Activated T-cell treated with anti-CD3 and anti-CD28 coated beads, Interleukin-2, amount 50 U/mL, for 4 hours (primary cell): Measurements from ENCODE around the gene CISD3. TPM values are rescaled to one million over a fixed set of nuclear protein-coding genes. Genes with fewer than 3 reads are reported as not detected.

Source experiments
- ATAC-seq, 2 donors: fragments of 200-7000 bp; cut with Tn5 transposase; one replicate each; pipeline ENCODE4 v1.10.0; 2021
- DNase-seq: peaks from one replicate; pipeline ENCODE4 v3.0.0-alpha.2; 2020
- H3K27me3 Mint-ChIP-seq: one replicate; pipeline ENCODE4 v1.8.0; 2021; ENCODE audit warnings: low read depth, mixed read lengths
- H3K36me3 Mint-ChIP-seq: one replicate; pipeline ENCODE4 v1.8.0; 2022; ENCODE audit warnings: mixed read lengths; ENCODE audit not compliant: insufficient read depth
- H3K4me1 Mint-ChIP-seq: one replicate; pipeline ENCODE4 v1.8.0; 2021; ENCODE audit warnings: low read depth, mixed read lengths
- H3K4me3 Mint-ChIP-seq: one replicate; pipeline ENCODE4 v1.8.0; 2021; ENCODE audit warnings: mild to moderate bottlenecking, moderate library complexity, mixed read lengths
- H3K9me3 Mint-ChIP-seq: one replicate; pipeline ENCODE4 v1.8.0; 2021; ENCODE audit warnings: mixed read lengths
- total RNA-seq, 3 donors: library from RNA; stranded (reverse); gene quantifications; one replicate each; pipeline ENCODE4 v1.2.1, GENCODE V29; 2021

The CISD3 gene
- total RNA-seq, 3 donors from 2014 or later = 47.2 to 73.3 (median 67.8) TPM

GRCh38 chr17:38729368-38729885 lies 714 bp upstream of the CISD3 start:
- peaks cover 7% of the 10 kb centered on the region for H3K36me3 Mint-ChIP-seq
- DNase-seq (no peak), ATAC-seq (no peak)
- peak overlapping the region; percentile 70 for H3K4me3 Mint-ChIP-seq
- no peaks in the 10 kb centered on the region for H3K9me3 Mint-ChIP-seq
- H3K27me3 Mint-ChIP-seq = no peaks in the 10 kb centered on the region
- H3K4me1 Mint-ChIP-seq = peaks cover 83% of the 10 kb centered on the region

GRCh38 chr17:38730526-38731379 lies 612 bp downstream of the CISD3 start:
- DNase-seq = no peak
- H3K4me1 Mint-ChIP-seq = peaks cover 83% of the 10 kb centered on the region

GRCh38 chr17:38731526-38732294 lies 1.6 kb downstream of the CISD3 start:
- ATAC-seq (no peak), DNase-seq (no peak)
- Mint-ChIP-seq H3K4me3 (peak overlapping the region; percentile 94), H3K27me3 (no peaks in the 10 kb centered on the region), H3K36me3 (peaks cover 7% of the 10 kb centered on the region), H3K9me3 (no peaks in the 10 kb centered on the region), H3K4me1 (peaks cover 78% of the 10 kb centered on the region)

More at GRCh38 chr17:38730526-38731379, 612 bp downstream of the CISD3 start:
- no peaks in the 10 kb centered on the region for H3K27me3 Mint-ChIP-seq
- no peak for ATAC-seq
- H3K9me3 Mint-ChIP-seq = no peaks in the 10 kb centered on the region
- peaks cover 7% of the 10 kb centered on the region for H3K36me3 Mint-ChIP-seq
- H3K4me3 Mint-ChIP-seq = peak overlapping the region; percentile 94

GRCh38 chr17:38732376-38733281 lies 2.5 kb downstream of the CISD3 start:
- no peak for ATAC-seq
- H3K36me3 Mint-ChIP-seq = peaks cover 5% of the 10 kb centered on the region
- peak overlapping the region; percentile 94 for H3K4me3 Mint-ChIP-seq
- H3K9me3 Mint-ChIP-seq = no peaks in the 10 kb centered on the region
- no peak for DNase-seq
- H3K4me1 Mint-ChIP-seq = peaks cover 69% of the 10 kb centered on the region
- no peaks in the 10 kb centered on the region for H3K27me3 Mint-ChIP-seq

- no peak overlapping the region for H3K4me3 Mint-ChIP-seq
Measured at GRCh38 chr17:38733282-38733981, 3.3 kb downstream of the CISD3 start.

GRCh38 chr17:38733982-38734973 lies 4.1 kb downstream of the CISD3 start:
- no peak for ATAC-seq
- DNase-seq = no peak
- peaks cover 2% of the 10 kb centered on the region for H3K36me3 Mint-ChIP-seq
- peak overlapping the region; percentile 68 for H3K4me3 Mint-ChIP-seq
- peaks cover 52% of the 10 kb centered on the region for H3K4me1 Mint-ChIP-seq
- no peaks in the 10 kb centered on the region for H3K9me3 Mint-ChIP-seq
- no peaks in the 10 kb centered on the region for H3K27me3 Mint-ChIP-seq

More at GRCh38 chr17:38733282-38733981, 3.3 kb downstream of the CISD3 start:
- no peaks in the 10 kb centered on the region for H3K27me3 Mint-ChIP-seq
- no peak for DNase-seq
- peaks cover 61% of the 10 kb centered on the region for H3K4me1 Mint-ChIP-seq
- no peak for ATAC-seq
- peaks cover 2% of the 10 kb centered on the region for H3K36me3 Mint-ChIP-seq
- no peaks in the 10 kb centered on the region for H3K9me3 Mint-ChIP-seq

GRCh38 chr17:38735161-38735997 lies 5.2 kb downstream of the CISD3 start:
- Mint-ChIP-seq H3K9me3 (no peaks in the 10 kb centered on the region), H3K4me3 (no peak overlapping the region), H3K27me3 (no peaks in the 10 kb centered on the region), H3K4me1 (peaks cover 48% of the 10 kb centered on the region), H3K36me3 (peaks cover 2% of the 10 kb centered on the region)
- DNase-seq = peak; percentile 79
- no peak for ATAC-seq

- ATAC-seq = no peak
- no peaks in the 10 kb centered on the region for H3K36me3 Mint-ChIP-seq
- peaks cover 22% of the 10 kb centered on the region for H3K4me1 Mint-ChIP-seq
- H3K27me3 Mint-ChIP-seq = peaks cover 2% of the 10 kb centered on the region
- H3K9me3 Mint-ChIP-seq = no peaks in the 10 kb centered on the region
- no peak for DNase-seq
- no peak overlapping the region for H3K4me3 Mint-ChIP-seq
Measured at GRCh38 chr17:38738007-38738662, 8.0 kb downstream of the CISD3 start.

- H3K9me3 Mint-ChIP-seq = no peaks in the 10 kb centered on the region
- ATAC-seq (no peak), DNase-seq (no peak)
- peaks cover 4% of the 10 kb centered on the region for H3K27me3 Mint-ChIP-seq
- peaks cover 18% of the 10 kb centered on the region for H3K4me1 Mint-ChIP-seq
- no peak overlapping the region for H3K4me3 Mint-ChIP-seq
- H3K36me3 Mint-ChIP-seq = no peaks in the 10 kb centered on the region
Measured at GRCh38 chr17:38738686-38739085, 8.5 kb downstream of the CISD3 start.

GRCh38 chr17:38739305-38739704 lies 9.2 kb downstream of the CISD3 start:
- Mint-ChIP-seq H3K36me3 (no peaks in the 10 kb centered on the region), H3K4me1 (peaks cover 12% of the 10 kb centered on the region), H3K9me3 (no peaks in the 10 kb centered on the region), H3K4me3 (no peak overlapping the region), H3K27me3 (peaks cover 4% of the 10 kb centered on the region)
- DNase-seq (no peak), ATAC-seq (no peak)

- no peak overlapping the region for H3K4me3 Mint-ChIP-seq
- ATAC-seq (no peak), DNase-seq (no peak)
- H3K27me3 Mint-ChIP-seq = peaks cover 7% of the 10 kb centered on the region
- H3K9me3 Mint-ChIP-seq = no peaks in the 10 kb centered on the region
- no peaks in the 10 kb centered on the region for H3K36me3 Mint-ChIP-seq
- peaks cover 5% of the 10 kb centered on the region for H3K4me1 Mint-ChIP-seq
Measured at GRCh38 chr17:38740044-38740443, 9.9 kb downstream of the CISD3 start.
